C4-2B (cell line): ENCODE results near the gene NR4A2.

Experiments used
- H3K27ac ChIP-seq: fragments of 450-650 bp; 2 replicates; pipeline ENCODE4 v1.5.1; 2017
- ZFX ChIP-seq: fragments of 450-650 bp; IDR thresholded peaks from 2 replicates; pipeline ENCODE4 v1.6.1; 2017
- TF ChIP-seq, protein P1 (sequence below): fragments of 450-650 bp; conservative IDR thresholded peaks from 2 replicates; pipeline ENCODE4 v1.5.1; 2017; ENCODE audit warnings: mild to moderate bottlenecking

The NR4A2 gene

GRCh38 chr2:156339110-156339847 is 6.8 kb upstream of the NR4A2 start:
- TF ChIP-seq, protein P1, sequence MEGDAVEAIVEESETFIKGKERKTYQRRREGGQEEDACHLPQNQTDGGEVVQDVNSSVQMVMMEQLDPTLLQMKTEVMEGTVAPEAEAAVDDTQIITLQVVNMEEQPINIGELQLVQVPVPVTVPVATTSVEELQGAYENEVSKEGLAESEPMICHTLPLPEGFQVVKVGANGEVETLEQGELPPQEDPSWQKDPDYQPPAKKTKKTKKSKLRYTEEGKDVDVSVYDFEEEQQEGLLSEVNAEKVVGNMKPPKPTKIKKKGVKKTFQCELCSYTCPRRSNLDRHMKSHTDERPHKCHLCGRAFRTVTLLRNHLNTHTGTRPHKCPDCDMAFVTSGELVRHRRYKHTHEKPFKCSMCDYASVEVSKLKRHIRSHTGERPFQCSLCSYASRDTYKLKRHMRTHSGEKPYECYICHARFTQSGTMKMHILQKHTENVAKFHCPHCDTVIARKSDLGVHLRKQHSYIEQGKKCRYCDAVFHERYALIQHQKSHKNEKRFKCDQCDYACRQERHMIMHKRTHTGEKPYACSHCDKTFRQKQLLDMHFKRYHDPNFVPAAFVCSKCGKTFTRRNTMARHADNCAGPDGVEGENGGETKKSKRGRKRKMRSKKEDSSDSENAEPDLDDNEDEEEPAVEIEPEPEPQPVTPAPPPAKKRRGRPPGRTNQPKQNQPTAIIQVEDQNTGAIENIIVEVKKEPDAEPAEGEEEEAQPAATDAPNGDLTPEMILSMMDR: no peak
- TF ChIP-seq ZFX: no peak

DNA sequence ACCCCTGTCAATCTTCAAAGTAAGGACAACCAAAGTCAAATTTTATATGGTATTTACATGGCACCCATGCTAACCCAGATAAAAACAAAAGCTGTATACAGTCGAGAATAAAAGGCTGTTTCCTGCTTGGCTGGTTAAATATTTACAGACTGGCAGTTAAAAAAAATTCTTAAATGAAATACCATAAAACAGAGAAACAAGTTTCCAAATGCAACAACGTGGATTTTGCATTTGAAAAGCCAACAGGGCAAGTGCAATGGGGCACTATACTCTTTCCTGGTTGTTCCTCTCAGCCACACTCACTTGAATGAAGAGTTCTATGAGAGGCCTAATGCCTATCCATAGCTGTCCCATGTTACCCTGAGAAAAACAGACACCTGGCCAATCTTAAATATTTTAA is 6.1 kb upstream of the NR4A2 start:
- TF ChIP-seq, protein P1: no peak
- no peak for TF ChIP-seq ZFX
- H3K27ac ChIP-seq: no peak overlapping the region

More at GRCh38 chr2:156339110-156339847, 6.8 kb upstream of the NR4A2 start:
- no peak overlapping the region for H3K27ac ChIP-seq

- H3K27ac ChIP-seq: peak overlapping the region; percentile 50
- TF ChIP-seq, protein P1: no peak; the same call in 1 of the 2 replicates
- TF ChIP-seq ZFX: no peak
Measured at GRCh38 chr2:156334496-156335478, 2.3 kb upstream of the NR4A2 start.

- TF ChIP-seq, protein P1: peak; percentile 14; the same call in 1 of the 2 replicates
- no peak for TF ChIP-seq ZFX
Measured at GRCh38 chr2:156333951-156334495, 1.5 kb upstream of the NR4A2 start.

DNA sequence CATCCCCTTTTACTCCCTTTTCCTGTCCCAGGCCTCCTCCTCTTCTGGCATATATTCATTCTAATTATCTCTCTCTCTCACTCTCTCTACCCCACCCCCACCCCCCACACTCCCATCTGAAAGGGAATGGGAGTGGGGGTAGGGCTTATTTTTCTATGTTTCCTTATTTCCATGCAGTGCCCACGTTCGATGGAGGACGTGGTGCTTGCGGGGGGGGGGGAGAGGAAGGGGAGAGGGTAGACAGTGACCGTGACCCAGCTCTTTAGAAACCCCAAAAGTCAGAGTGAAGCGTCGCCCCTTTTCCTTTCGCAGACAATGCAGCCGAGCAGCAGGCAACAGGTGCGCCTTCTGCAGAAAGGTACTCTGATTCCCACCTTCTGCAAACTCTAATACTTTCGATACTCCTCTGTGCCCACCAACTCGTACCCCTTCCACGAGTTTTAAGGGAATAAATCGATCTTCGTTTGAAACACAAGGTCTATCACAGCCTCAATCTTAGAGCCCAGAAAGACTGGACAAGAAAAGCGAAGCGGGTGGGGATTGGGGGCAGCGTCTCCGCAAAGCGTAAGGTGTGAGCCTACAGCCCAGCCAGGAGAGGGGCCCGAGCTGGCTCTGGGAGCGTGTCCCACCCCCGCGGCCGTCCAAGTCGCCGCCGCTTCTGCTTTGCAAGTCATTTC is 891 bp upstream of the NR4A2 start:
- H3K27ac ChIP-seq: peak overlapping the region; percentile 50
- TF ChIP-seq, protein P1: no peak
- no peak for TF ChIP-seq ZFX

More at GRCh38 chr2:156333951-156334495, 1.5 kb upstream of the NR4A2 start:
- peak overlapping the region; percentile 50 for H3K27ac ChIP-seq

- TF ChIP-seq, protein P1: no peak
- TF ChIP-seq ZFX: no peak
- H3K27ac ChIP-seq: no peak overlapping the region
Measured at GRCh38 chr2:156332284-156332533, 312 bp downstream of the NR4A2 start.
